Measurements from ENCODE around the gene ODAD4. TPM values are rescaled to one million over a fixed set of nuclear protein-coding genes. Genes with fewer than 3 reads are reported as not detected.

The ODAD4 gene
- total RNA-seq, 2 experiments from 2014 or later: 0.89 to 0.97 TPM

GRCh38 chr17:41974658-41975057 is 44.2 kb downstream of the ODAD4 start:
- Mint-ChIP-seq H3K36me3 (ENCODE audit: low read depth) (peaks cover 65% of the 10 kb centered on the region), H3K27me3 (ENCODE audit: low read depth) (no peaks in the 10 kb centered on the region), H3K4me1 (ENCODE audit: low read depth) (peaks cover 6% of the 10 kb centered on the region), H3K4me3 (no peak overlapping the region), H3K27ac (no peak overlapping the region), H3K9me3 (ENCODE audit: insufficient read depth) (no peaks in the 10 kb centered on the region)
- CTCF ChIA-PET: interaction anchor here (1.0 to 1.9 kb wide), 2 partner anchors 11 to 22 kb away, joined by 3 to 4 read pairs; no protein-coding TSS in a partner anchor
- POLR2A ChIA-PET: interaction anchor here (1.0 to 1.2 kb wide), 2 partner anchors 11 to 138 kb away, joined by 3 to 4 read pairs; partner anchors contain the start of gene DHX58
- no peak for ATAC-seq
- DNase-seq: no peak

GRCh38 chr17:41975099-41976083 is 45.0 kb downstream of the ODAD4 start:
- H3K9me3 Mint-ChIP-seq (ENCODE audit: insufficient read depth): no peaks in the 10 kb centered on the region
- ChIA-PET CTCF (interaction anchor here (0.8 to 1.9 kb wide), 3 partner anchors 8 to 21 kb away, joined by 3 to 4 read pairs (median 3); no protein-coding TSS in a partner anchor), POLR2A (interaction anchor here (0.6 to 1.0 kb wide), 2 partner anchors 10 to 45 kb away, joined by 3 to 4 read pairs; partner anchors contain the start of gene ODAD4)

GRCh38 chr17:41976142-41976768 is 45.8 kb downstream of the ODAD4 start:
- H3K36me3 Mint-ChIP-seq (ENCODE audit: low read depth): peaks cover 69% of the 10 kb centered on the region
- CTCF ChIA-PET: interaction anchor here (0.8 to 1.9 kb wide), 2 partner anchors 9 to 20 kb away, joined by 3 to 4 read pairs; no protein-coding TSS in a partner anchor
- H3K4me3 Mint-ChIP-seq: no peak overlapping the region
- no peaks in the 10 kb centered on the region for H3K9me3 Mint-ChIP-seq (ENCODE audit: insufficient read depth)
- no peaks in the 10 kb centered on the region for H3K27me3 Mint-ChIP-seq (ENCODE audit: low read depth)
- no peaks in the 10 kb centered on the region for H3K4me1 Mint-ChIP-seq (ENCODE audit: low read depth)
- H3K27ac Mint-ChIP-seq: no peak overlapping the region
- ATAC-seq (no peak), DNase-seq (no peak)
- POLR2A ChIA-PET: interaction anchor here (0.6 kb wide), 1 partner anchor 85 kb away, joined by 3 read pairs; no protein-coding TSS in a partner anchor

More at GRCh38 chr17:41975099-41976083, 45.0 kb downstream of the ODAD4 start:
- ATAC-seq (no peak), DNase-seq (no peak)
- H3K4me3 Mint-ChIP-seq: no peak overlapping the region
- H3K27ac Mint-ChIP-seq: no peak overlapping the region
- H3K4me1 Mint-ChIP-seq (ENCODE audit: low read depth): peaks cover 4% of the 10 kb centered on the region
- H3K36me3 Mint-ChIP-seq (ENCODE audit: low read depth): peaks cover 68% of the 10 kb centered on the region
- no peaks in the 10 kb centered on the region for H3K27me3 Mint-ChIP-seq (ENCODE audit: low read depth)

- Mint-ChIP-seq H3K36me3 (ENCODE audit: low read depth) (peaks cover 72% of the 10 kb centered on the region), H3K4me3 (no peak overlapping the region), H3K27me3 (ENCODE audit: low read depth) (no peaks in the 10 kb centered on the region), H3K9me3 (ENCODE audit: insufficient read depth) (no peaks in the 10 kb centered on the region), H3K4me1 (ENCODE audit: low read depth) (no peaks in the 10 kb centered on the region), H3K27ac (peak overlapping the region; percentile 0)
- ChIA-PET CTCF (interaction anchor here (1.3 kb wide), 1 partner anchor 15 kb away, joined by 5 read pairs; no protein-coding TSS in a partner anchor), POLR2A (no interaction called here)
- ATAC-seq (no peak), DNase-seq (no peak)
Measured at GRCh38 chr17:41977991-41978390, 47.6 kb downstream of the ODAD4 start.

GRCh38 chr17:41982026-41982760 is 51.8 kb downstream of the ODAD4 start:
- no peaks in the 10 kb centered on the region for H3K4me1 Mint-ChIP-seq (ENCODE audit: low read depth)
- peaks cover 68% of the 10 kb centered on the region for H3K36me3 Mint-ChIP-seq (ENCODE audit: low read depth)
- H3K27ac Mint-ChIP-seq: no peak overlapping the region
- no peak overlapping the region for H3K4me3 Mint-ChIP-seq
- DNase-seq (no peak), ATAC-seq (no peak)
- H3K9me3 Mint-ChIP-seq (ENCODE audit: insufficient read depth): no peaks in the 10 kb centered on the region
- no peaks in the 10 kb centered on the region for H3K27me3 Mint-ChIP-seq (ENCODE audit: low read depth)
- ChIA-PET POLR2A (interaction anchor here (2.1 kb wide), 1 partner anchor 10 kb away, joined by 6 read pairs; no protein-coding TSS in a partner anchor), CTCF (no interaction called here)

GRCh38 chr17:41984454-41984853 is 54.0 kb downstream of the ODAD4 start:
- Mint-ChIP-seq H3K36me3 (ENCODE audit: low read depth) (peaks cover 73% of the 10 kb centered on the region), H3K9me3 (ENCODE audit: insufficient read depth) (no peaks in the 10 kb centered on the region), H3K27ac (no peak overlapping the region), H3K4me3 (no peak overlapping the region), H3K27me3 (ENCODE audit: low read depth) (no peaks in the 10 kb centered on the region), H3K4me1 (ENCODE audit: low read depth) (no peaks in the 10 kb centered on the region)
- DNase-seq (no peak), ATAC-seq (no peak)
- ChIA-PET CTCF (no interaction called here), POLR2A (interaction anchor here (1.7 kb wide), 1 partner anchor 17 kb away, joined by 7 read pairs; the partner anchor contains the start of gene CNP)

GRCh38 chr17:41985919-41986318 is 55.5 kb downstream of the ODAD4 start:
- no peak for DNase-seq
- Mint-ChIP-seq H3K4me3 (no peak overlapping the region), H3K27ac (no peak overlapping the region), H3K36me3 (ENCODE audit: low read depth) (peaks cover 69% of the 10 kb centered on the region), H3K27me3 (ENCODE audit: low read depth) (no peaks in the 10 kb centered on the region), H3K9me3 (ENCODE audit: insufficient read depth) (no peaks in the 10 kb centered on the region), H3K4me1 (ENCODE audit: low read depth) (no peaks in the 10 kb centered on the region)
- ATAC-seq: no peak
- CTCF ChIA-PET: interaction anchor here (1.0 kb wide), 1 partner anchor 22 kb away, joined by 3 read pairs; no protein-coding TSS in a partner anchor
- POLR2A ChIA-PET: interaction anchor here (1.1 kb wide), 1 partner anchor 11 kb away, joined by 4 read pairs; no protein-coding TSS in a partner anchor

GRCh38 chr17:41986634-41987033 is 56.2 kb downstream of the ODAD4 start:
- CTCF ChIA-PET: interaction anchor here (1.0 kb wide), 1 partner anchor 23 kb away, joined by 3 read pairs; no protein-coding TSS in a partner anchor
- Mint-ChIP-seq H3K27me3 (ENCODE audit: low read depth) (no peaks in the 10 kb centered on the region), H3K9me3 (ENCODE audit: insufficient read depth) (no peaks in the 10 kb centered on the region), H3K4me1 (ENCODE audit: low read depth) (no peaks in the 10 kb centered on the region), H3K36me3 (ENCODE audit: low read depth) (peaks cover 71% of the 10 kb centered on the region), H3K4me3 (no peak overlapping the region), H3K27ac (no peak overlapping the region)
- no peak for DNase-seq
- POLR2A ChIA-PET: no interaction called here
- no peak for ATAC-seq

GRCh38 chr17:41987642-41988041 is 57.2 kb downstream of the ODAD4 start:
- no peaks in the 10 kb centered on the region for H3K9me3 Mint-ChIP-seq (ENCODE audit: insufficient read depth)
- ChIA-PET POLR2A (interaction anchor here (1.2 to 2.3 kb wide), 2 partner anchors 10 to 20 kb away, joined by 3 to 8 read pairs; partner anchors contain the start of gene CNP), CTCF (interaction anchor here (1.4 to 2.7 kb wide), 2 partner anchors 25 to 128 kb away, joined by 3 to 10 read pairs; no protein-coding TSS in a partner anchor)
- DNase-seq (no peak), ATAC-seq (no peak)
- no peaks in the 10 kb centered on the region for H3K4me1 Mint-ChIP-seq (ENCODE audit: low read depth)
- H3K36me3 Mint-ChIP-seq (ENCODE audit: low read depth): peaks cover 66% of the 10 kb centered on the region
- H3K27ac Mint-ChIP-seq: no peak overlapping the region
- H3K27me3 Mint-ChIP-seq (ENCODE audit: low read depth): no peaks in the 10 kb centered on the region
- H3K4me3 Mint-ChIP-seq: no peak overlapping the region

GRCh38 chr17:41988418-41988817 is 58.0 kb downstream of the ODAD4 start:
- POLR2A ChIA-PET: interaction anchor here (1.2 to 2.3 kb wide), 2 partner anchors 9 to 21 kb away, joined by 3 to 8 read pairs; partner anchors contain the start of gene CNP
- Mint-ChIP-seq H3K27ac (no peak overlapping the region), H3K4me1 (ENCODE audit: low read depth) (no peaks in the 10 kb centered on the region), H3K9me3 (ENCODE audit: insufficient read depth) (no peaks in the 10 kb centered on the region), H3K36me3 (ENCODE audit: low read depth) (peaks cover 68% of the 10 kb centered on the region), H3K27me3 (ENCODE audit: low read depth) (no peaks in the 10 kb centered on the region), H3K4me3 (no peak overlapping the region)
- ATAC-seq: no peak
- CTCF ChIA-PET: interaction anchor here (1.4 to 2.7 kb wide), 3 partner anchors 26 to 127 kb away, joined by 3 to 10 read pairs (median 3); partner anchors contain the start of gene NKIRAS2
- no peak for DNase-seq
